HUES64 (cell line): ENCODE measurements around the gene FLCN.

Experiments used
- H3K27ac ChIP-seq: 2 replicates; pipeline ENCODE4 v1.7.0; 2013; ENCODE audit warnings: low read depth, low read length, inconsistent platforms
- H3K27me3 ChIP-seq: 2 replicates; pipeline ENCODE4 v1.6.1; 2013; ENCODE audit warnings: mild to moderate bottlenecking, low read length; ENCODE audit not compliant: insufficient read depth
- H3K36me3 ChIP-seq: 2 replicates; pipeline ENCODE4 v1.6.1; 2013; ENCODE audit warnings: mild to moderate bottlenecking, low read length; ENCODE audit not compliant: insufficient read depth
- H3K4me1 ChIP-seq: 2 replicates; pipeline ENCODE4 v1.6.1; 2013; ENCODE audit warnings: mild to moderate bottlenecking, low read length, moderate library complexity; ENCODE audit not compliant: insufficient read depth
- H3K4me3 ChIP-seq: 2 replicates; pipeline ENCODE4 v1.5.1; 2013; ENCODE audit warnings: mild to moderate bottlenecking, low read length, moderate library complexity
- H3K9ac ChIP-seq: 2 replicates; pipeline ENCODE4 v1.6.1; 2013; ENCODE audit warnings: mild to moderate bottlenecking, low read depth, low read length
- H3K9me3 ChIP-seq: 2 replicates; pipeline ENCODE4 v1.6.1; 2013; ENCODE audit warnings: low read depth, low read length; ENCODE audit not compliant: insufficient read depth
- WGBS: fragments of 150-250, 120-280 bp; methylation state at CpG from one replicate; pipeline ENCODE4 v1.1.7; 2013; ENCODE audit warnings: missing lambda C conversion rate; 5-methylcytosine and 5-hydroxymethylcytosine counted together

FLCN gene

DNA sequence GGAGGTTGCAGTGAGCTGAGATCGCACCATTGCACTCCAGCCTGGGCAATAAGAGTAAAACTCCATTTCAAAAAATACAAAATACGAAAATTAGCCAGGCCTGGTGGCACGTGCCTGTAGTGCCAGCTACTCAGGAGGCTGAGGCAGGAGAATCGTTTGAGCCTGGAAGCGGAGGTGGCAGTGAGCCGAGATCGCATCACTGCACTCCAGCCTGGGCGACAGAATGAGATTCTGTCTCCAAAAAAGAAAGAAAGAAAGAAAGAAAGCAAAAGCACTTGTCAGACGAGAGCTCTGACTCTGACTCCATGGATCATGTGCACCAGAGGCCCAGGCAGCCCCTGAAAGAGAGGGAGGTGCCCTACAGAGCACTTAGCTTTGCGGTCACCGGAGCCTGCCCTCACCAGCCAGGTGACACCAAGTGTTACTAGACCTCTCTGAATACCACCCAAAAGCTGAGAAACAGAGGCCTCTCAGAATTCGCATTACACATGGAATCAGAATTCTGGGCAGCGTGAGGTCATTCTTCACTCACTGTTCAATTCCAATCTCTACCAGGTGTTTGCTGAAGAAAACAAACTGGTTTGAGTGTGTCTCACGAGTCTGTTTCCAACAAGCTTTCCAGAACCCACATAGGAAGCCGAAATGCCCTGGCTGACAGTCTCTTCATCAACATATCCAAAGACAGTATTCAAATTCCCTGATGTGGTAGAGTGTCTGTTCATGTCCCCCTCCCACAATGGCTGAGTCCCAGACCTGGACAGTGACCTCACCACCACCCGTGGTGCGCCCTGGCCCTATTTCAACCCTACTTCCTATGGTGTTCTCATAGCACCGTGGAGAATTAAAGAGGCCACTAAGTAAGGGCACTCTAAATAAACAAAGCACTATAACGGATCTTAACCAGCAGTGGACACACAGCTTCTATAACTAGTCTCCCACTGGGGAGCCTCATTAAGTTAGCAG, 1.5 kb downstream of the FLCN start:
- Histone ChIP-seq H3K27ac (no peak overlapping the region), H3K4me1 (peaks cover 10% of the 10 kb centered on the region; the same call in 1 of the 2 replicates), H3K36me3 (peaks cover 23% of the 10 kb centered on the region), H3K27me3 (no peaks in the 10 kb centered on the region), H3K4me3 (peak overlapping the region; percentile 89), H3K9me3 (no peaks in the 10 kb centered on the region), H3K9ac (peak overlapping the region; percentile 100; the same call in 1 of the 2 replicates)
- WGBS: 77% methylated on average over 19 of the region's 19 CpGs

DNA sequence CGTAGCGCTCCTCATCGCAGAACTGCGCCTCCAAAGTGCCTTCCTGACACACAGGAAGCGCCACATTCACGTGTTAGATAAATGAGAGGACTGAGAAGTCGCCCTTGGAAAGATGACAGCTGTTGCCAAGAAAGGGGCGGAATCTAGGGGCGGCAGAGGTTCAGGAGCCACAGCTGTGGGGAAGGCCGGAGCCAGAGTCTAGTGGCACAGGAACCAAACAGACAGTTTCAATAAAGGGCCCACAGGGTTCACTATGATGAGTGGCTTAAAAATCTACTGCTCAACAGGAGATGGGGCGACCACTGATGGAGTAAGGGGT, 4.7 kb downstream of the FLCN start:
- WGBS: 94% methylated on average over 11 of the region's 11 CpGs
- H3K36me3 ChIP-seq: peaks cover 55% of the 10 kb centered on the region
- no peak overlapping the region for H3K9ac ChIP-seq

DNA sequence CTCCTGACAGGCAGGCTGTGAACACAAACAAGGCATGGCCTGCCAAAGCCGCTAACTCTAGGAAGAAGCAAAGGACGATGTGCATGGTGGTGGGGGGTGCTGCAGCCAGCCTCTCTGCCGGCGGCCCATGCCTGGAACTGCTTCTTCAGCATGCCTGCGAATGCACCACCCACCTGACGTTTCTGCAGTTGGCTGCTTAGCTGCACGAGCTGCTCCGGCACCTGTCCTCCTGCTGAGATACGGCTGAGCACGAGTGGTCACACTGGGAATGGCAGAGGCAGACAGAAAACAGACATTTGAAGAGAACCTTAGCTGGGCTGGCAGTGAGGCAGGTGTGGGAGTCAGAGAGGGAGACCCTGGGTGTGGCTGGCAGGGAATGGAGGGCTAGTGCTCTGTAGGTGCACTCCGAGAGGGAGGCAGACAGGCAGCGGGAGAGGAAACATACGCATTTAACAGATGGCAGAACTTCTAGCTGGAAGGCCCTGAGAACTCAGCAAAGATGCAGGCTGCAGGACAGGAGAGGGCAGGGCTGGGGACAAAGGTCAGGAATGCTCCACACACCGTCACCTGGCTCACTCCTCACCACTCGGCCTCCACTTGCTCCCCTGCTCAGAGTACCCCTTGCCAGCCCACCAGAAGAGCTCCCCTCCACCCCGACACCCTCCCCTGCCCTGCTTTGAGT, 5.2 kb downstream of the FLCN start:
- Histone ChIP-seq H3K27ac (no peak overlapping the region), H3K9ac (no peak overlapping the region), H3K36me3 (peaks cover 60% of the 10 kb centered on the region), H3K9me3 (no peaks in the 10 kb centered on the region), H3K4me1 (peaks cover 10% of the 10 kb centered on the region; the same call in 1 of the 2 replicates), H3K27me3 (no peaks in the 10 kb centered on the region), H3K4me3 (no peak overlapping the region)
- 93% methylated on average over 16 of the region's 16 CpGs for WGBS

More for the DNA sequence above, 4.7 kb downstream of the FLCN start:
- H3K4me3 ChIP-seq: no peak overlapping the region
- H3K9me3 ChIP-seq: no peaks in the 10 kb centered on the region
- no peaks in the 10 kb centered on the region for H3K27me3 ChIP-seq
- peaks cover 10% of the 10 kb centered on the region; the same call in 1 of the 2 replicates for H3K4me1 ChIP-seq
- H3K27ac ChIP-seq: no peak overlapping the region

DNA sequence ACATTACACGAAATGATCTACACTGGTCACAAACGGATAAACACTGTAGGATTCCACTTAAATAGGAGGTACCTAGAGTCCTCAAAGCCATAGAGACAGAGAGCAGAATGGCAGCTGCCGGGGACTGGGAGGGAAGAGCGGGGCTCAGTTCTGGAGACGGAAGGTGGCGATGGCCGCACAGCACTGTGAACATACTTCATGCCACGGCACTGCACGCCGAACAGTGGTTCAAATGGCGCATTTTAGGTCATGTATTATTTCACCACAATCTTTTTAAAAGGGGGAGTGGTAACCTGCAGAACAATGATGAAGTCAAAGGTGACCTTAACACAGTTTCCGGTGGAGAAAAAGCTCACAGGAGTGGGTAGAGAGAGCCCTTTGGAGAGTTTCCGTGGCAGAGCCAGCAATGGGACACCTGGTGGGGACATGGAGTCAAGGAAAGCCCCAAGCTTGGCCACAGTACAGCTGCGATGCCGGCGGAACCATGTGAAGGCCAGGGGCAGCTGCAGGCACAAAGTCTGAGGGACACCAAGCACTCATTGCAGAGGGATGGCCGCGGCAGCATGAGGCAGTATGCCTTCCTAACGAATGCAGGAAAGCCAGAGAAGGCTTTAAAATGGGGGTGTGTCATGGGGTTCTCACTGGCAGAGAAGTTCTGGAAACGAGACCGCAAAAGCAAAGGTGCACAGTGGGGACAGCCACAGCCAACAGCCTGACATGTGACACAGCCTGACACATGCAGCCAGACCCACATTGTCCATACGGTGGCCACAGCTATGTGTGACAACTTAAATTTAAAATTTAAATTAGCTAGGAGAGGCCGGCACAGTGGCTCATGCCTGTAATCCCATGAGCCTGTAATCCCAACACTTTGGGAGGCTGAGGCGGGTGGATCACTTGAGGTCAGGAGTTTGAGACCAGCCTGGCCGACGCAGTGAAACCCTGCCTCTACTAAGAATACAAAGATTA, 7.3 kb downstream of the FLCN start:
- H3K27me3 ChIP-seq: no peaks in the 10 kb centered on the region
- H3K27ac ChIP-seq: no peak overlapping the region
- no peaks in the 10 kb centered on the region for H3K4me1 ChIP-seq
- WGBS: 91% methylated on average over 26 of the region's 26 CpGs
- H3K4me3 ChIP-seq: no peak overlapping the region
- H3K9me3 ChIP-seq: no peaks in the 10 kb centered on the region
- no peak overlapping the region for H3K9ac ChIP-seq
- peaks cover 80% of the 10 kb centered on the region for H3K36me3 ChIP-seq

DNA sequence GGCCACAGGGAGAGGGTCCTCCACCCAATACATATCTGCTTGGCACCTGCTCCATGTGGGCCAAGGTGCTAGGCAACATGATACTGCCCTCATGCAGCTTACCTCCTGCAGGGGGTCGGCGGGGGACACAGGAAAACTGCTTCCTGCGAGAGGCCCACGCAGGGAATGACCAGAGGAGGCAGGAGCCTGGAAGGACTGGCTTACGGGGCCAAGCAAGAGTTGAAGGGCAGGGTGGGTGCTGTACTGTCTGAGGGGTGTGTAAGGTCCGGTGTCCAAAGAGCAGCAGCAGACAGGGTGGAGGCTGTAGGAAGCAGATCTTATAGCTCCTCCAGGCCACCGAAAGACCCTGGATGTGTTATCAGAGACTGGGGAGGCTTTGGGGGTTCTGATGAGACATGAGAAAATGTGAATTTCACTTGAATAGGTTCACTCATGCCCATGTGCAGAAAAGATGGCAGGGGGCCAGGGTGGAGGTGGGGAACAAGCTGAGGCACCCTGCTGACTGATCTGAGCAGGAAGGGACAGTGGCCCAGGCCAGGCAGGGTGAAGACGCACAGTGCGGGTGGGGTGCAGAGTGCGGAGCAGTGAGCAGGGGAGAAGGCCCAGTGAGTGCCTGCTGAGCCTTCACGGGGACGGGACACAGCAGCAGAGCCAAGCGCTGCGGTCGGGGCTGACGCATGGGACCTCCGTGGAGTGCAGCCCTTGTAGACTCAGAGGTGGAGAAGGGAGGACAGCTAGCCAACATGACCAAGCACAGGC, 8.3 kb downstream of the FLCN start:
- no peaks in the 10 kb centered on the region for H3K27me3 ChIP-seq
- 94% methylated on average over 17 of the region's 17 CpGs for WGBS
- H3K4me3 ChIP-seq: no peak overlapping the region
- H3K36me3 ChIP-seq: peaks cover 90% of the 10 kb centered on the region
- no peaks in the 10 kb centered on the region for H3K4me1 ChIP-seq
- no peak overlapping the region for H3K9ac ChIP-seq
- H3K27ac ChIP-seq: no peak overlapping the region
- H3K9me3 ChIP-seq: no peaks in the 10 kb centered on the region

DNA sequence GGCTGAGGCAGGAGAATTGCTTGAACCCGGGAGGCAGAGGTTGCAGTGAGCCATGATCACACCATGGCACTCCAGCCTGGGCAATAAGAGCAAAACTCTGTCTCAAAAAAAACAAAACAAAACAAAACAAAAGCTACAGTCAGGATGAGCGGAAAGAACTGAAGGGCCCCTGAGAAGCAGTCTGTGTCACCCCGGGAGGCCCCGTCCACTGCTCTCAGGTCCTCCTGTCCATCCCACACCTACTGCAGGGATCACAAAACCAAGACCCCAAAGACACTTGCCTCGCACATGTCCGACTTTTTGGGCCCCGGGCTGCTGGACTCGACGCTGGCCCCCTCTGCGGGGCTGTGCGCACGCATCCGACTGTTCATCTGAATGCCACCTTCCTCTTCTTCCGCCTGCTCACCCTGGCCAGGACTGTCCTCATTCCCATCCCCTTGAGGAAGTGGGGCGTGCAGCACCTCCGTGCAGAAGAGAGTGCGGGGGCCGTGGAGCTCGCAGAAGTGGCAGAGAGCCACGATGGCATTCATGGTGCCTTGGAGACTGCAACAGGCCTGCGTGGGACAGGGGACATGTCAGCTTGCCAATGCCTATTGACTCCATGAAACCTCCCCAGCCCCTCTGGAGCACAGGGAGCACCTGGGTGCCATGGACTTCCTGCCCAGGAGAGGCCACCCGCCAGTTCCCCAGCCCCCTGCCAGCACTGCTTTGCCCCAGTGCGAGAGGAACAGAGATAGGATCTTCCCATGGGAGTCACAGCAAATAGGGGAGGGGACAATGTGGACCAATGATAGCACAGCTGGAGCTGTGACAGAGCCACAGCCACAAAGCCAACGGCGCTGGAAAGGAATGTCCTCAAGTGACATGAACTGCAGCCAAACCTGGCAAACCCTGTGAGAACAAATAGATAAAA, 9.1 kb downstream of the FLCN start:
- Histone ChIP-seq H3K4me3 (no peak overlapping the region), H3K36me3 (peaks cover 97% of the 10 kb centered on the region), H3K9ac (no peak overlapping the region), H3K4me1 (no peaks in the 10 kb centered on the region), H3K27ac (no peak overlapping the region), H3K27me3 (no peaks in the 10 kb centered on the region), H3K9me3 (no peaks in the 10 kb centered on the region)
- 97% methylated on average over 25 of the region's 25 CpGs for WGBS

DNA sequence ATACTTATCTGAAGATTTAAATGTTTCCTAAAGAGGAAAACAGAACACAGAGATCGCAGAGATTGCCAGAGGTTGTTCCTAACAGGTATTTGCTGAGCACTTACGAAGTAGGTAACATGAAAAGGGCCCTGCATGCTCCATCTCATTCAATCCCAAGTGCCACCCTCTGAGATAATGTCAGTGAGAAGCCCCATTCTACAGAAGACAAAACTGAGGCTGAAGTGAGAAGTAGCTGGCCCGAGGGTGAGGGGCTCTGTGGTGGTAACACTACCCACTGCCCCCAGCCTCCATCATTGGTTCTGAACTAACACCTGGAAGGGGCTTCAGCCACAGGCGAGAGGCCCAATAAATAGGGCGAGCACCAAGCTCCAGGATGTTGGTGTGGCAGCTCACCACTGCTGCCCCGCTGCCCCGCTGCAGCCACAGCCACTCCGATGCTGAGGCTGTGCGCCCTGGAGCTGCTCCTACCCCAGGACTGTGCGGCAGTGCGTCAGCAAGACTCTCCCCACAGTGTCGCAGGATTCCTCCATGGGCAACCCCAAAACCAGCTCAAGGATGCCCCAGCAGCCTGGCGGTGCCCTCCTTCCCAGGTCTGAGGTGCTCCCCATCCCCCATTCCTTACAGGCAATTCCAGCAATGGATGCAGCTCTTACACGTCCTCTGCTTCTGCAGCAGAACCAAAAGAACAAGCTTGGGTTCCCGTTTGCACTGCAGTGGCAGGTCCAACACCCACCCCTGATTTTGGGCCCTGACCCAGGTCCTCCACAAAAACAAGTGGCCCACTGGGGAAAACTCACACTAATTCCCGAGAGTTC, 10.3 kb downstream of the FLCN start:
- no peak overlapping the region for H3K4me3 ChIP-seq
- peaks cover 96% of the 10 kb centered on the region for H3K36me3 ChIP-seq
- no peaks in the 10 kb centered on the region for H3K27me3 ChIP-seq
- no peaks in the 10 kb centered on the region for H3K4me1 ChIP-seq
- no peak overlapping the region for H3K27ac ChIP-seq
- WGBS: 95% methylated on average over 16 of the region's 16 CpGs
- H3K9ac ChIP-seq: no peak overlapping the region
- no peaks in the 10 kb centered on the region for H3K9me3 ChIP-seq

DNA sequence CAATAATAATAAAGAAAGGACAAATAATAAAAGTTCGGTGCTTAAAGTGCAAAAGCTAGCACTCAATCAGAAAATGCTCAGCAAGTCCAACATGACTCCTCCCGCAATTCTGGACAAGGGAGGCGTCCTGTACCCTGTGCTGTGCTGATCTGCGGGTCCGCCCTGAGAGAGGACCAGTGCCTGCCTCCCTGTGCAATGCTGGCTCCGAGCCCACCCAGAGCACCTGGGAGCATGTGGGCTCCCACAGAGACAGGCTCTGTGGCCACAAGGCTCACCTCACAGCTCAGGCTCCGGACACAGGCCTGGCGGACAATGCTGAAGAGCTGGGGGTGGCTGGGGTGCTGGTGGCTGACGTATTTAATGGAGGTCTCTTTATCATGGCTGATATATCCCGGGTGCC, 11.1 kb downstream of the FLCN start:
- Histone ChIP-seq H3K4me1 (no peaks in the 10 kb centered on the region), H3K36me3 (peaks cover 96% of the 10 kb centered on the region), H3K9me3 (no peaks in the 10 kb centered on the region), H3K27ac (no peak overlapping the region), H3K27me3 (no peaks in the 10 kb centered on the region), H3K9ac (no peak overlapping the region), H3K4me3 (no peak overlapping the region)
- 95% methylated on average over 10 of the region's 10 CpGs for WGBS

DNA sequence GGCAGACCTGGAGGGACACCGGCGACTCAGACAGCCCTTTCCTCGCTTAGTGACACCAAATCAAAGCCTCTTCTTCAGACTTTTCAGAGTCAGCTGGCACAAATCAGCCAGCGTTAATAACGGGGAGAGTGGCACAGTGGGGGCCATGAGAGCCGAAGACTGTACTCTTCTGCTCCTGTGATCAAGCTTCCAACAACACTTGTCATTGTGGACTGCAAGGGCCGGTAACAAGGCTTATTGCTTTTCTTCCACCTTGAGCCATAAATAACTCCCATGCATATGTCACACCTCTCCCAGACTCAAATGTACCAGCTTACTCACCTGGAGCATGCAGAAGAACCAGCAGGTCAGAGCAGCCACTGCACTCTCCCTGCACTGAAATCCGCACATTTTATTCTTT, 12.8 kb downstream of the FLCN start:
- Histone ChIP-seq H3K9ac (no peak overlapping the region), H3K27me3 (no peaks in the 10 kb centered on the region), H3K36me3 (peaks cover 95% of the 10 kb centered on the region), H3K4me1 (no peaks in the 10 kb centered on the region), H3K4me3 (no peak overlapping the region), H3K27ac (no peak overlapping the region), H3K9me3 (no peaks in the 10 kb centered on the region)
- WGBS: 96% methylated on average over 8 of the region's 8 CpGs
